Measurements from ENCODE around the gene KSR1.

- TF ChIP-seq, protein P1, sequence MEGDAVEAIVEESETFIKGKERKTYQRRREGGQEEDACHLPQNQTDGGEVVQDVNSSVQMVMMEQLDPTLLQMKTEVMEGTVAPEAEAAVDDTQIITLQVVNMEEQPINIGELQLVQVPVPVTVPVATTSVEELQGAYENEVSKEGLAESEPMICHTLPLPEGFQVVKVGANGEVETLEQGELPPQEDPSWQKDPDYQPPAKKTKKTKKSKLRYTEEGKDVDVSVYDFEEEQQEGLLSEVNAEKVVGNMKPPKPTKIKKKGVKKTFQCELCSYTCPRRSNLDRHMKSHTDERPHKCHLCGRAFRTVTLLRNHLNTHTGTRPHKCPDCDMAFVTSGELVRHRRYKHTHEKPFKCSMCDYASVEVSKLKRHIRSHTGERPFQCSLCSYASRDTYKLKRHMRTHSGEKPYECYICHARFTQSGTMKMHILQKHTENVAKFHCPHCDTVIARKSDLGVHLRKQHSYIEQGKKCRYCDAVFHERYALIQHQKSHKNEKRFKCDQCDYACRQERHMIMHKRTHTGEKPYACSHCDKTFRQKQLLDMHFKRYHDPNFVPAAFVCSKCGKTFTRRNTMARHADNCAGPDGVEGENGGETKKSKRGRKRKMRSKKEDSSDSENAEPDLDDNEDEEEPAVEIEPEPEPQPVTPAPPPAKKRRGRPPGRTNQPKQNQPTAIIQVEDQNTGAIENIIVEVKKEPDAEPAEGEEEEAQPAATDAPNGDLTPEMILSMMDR (conservative IDR thresholded peaks at IDR 0.05 in 1 of 2, IDR thresholded peaks at IDR 0.05 in 1 of 2; ENCODE audit: low read depth in 1 of 2, low read length in 2 of 2) = no peak
- TF ChIP-seq EZH2 (IDR thresholded peaks at IDR 0.05; ENCODE audit: low read length, missing control alignments) = no peak
Measured at GRCh38 chr17:27417596-27418365, 38.5 kb upstream of the KSR1 start.
